Endometrium (tissue), 2 donors: ENCODE results near the gene LRRC39.
"Not testable (repeated sequence)": the region's sequence is repeated elsewhere in the genome, so short reads cannot be mapped to it uniquely, and the experiment has no call there.

Source experiments
- FAIRE-seq: peaks from 2 replicates; lab custom pipeline; 2012; peaks lifted over from hg19 to GRCh38; lab: Jason Lieb, UNC
- donor health status: control.
- donor health status: control.

The LRRC39 gene

DNA sequence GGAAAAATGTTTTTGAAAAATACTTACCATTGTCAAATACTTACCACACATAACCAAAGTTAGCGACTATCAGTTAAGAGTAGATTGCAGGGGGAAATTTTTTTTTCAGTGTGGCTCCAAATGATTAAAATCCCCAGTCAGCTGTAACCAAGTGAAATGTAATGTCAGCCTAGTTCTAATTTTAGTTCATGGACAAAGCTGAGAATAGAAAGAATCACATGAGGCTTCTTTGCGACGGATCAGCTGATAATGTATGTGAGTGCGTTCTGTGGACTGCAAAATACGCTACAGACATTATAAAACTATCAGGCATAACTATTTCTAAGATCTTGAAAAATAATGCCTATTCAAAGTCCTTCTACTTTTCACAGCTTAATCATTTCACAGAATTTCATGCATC, at the start of gene LRRC39:
TSS of gene LRRC39 (minus strand) at position 166 of the 400 bp plus-strand sequence. CDS start 9,740 bp downstream, outside the sequence.
- FAIRE-seq, result no peak

DNA sequence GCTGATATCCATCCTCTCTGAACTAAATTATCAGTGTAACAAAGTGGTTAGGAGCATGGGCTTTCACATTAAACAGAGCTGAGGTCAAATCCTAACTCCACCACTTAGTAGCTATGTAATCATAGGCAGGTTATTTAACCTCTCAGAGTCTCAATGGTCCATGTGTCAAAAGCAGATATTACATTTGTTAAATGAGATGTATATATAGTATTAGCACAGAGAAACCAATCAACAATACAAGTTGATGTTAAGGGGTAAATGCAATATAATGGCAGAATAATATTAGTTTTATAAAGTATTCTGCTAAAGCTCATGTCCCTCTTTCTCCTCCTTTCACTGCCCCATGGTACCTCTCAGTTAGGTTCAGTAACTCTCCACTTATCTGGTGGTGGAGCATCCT, 44.4 kb upstream of the LRRC39 start:
- no peak for FAIRE-seq

DNA sequence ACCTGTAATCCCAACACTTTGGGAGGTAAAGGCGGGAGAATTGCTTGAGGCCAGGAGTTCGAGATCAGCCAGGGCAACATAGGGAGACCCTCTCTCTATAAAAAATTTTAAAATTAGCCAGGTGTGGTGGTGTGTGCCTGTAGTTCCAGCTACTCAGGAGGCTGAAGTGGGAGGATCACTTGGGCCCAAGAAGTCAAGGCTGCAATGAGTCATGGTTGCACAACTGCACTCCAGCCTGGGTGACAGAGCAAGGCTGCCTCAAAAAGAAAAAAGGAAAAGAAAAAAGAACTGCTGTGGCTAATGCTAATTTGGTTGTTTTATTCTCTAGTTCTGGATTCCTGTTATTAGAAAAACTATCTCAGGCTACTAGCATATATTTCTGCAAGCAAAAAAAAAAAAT, 41.8 kb upstream of the LRRC39 start:
- no peak for FAIRE-seq

DNA sequence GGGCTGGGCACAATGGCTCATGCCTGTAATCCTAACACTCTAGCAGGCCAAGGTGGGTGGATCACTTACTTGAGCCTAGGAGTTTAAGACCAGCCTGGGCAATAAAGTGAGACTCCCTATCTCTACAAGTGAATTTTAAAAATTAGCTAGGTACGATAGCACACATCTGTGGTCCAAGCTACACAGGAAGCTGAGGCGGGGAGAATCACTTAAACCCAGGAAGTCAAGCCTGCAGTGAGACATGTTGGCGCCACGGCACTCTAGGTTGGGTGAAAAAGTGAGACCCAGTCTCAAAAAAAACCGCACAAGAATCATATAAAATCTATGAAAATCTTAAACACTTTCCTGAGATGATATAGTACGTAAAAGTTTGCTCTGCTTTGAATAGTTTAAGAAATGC, 41.4 kb upstream of the LRRC39 start:
- FAIRE-seq, result no peak

DNA sequence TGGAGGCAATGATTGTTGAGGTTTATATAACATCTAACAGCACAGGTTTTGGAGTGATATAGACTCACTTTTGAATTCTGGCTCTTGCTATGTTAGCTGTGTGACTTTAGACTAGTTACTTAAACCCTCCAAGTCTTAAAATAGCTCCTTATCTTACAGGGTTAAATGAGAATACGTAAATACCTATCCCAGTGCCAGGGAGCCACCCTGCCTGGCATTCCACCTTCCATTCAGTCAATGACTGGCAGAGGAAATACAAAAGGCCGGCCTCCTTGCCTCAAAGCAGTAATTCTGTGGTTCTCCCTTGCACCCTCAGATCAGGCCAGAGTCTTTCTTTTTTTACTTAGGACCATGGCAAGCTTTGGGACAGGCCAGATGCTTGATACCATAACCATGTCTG, 39.8 kb upstream of the LRRC39 start:
- FAIRE-seq, result no peak

DNA sequence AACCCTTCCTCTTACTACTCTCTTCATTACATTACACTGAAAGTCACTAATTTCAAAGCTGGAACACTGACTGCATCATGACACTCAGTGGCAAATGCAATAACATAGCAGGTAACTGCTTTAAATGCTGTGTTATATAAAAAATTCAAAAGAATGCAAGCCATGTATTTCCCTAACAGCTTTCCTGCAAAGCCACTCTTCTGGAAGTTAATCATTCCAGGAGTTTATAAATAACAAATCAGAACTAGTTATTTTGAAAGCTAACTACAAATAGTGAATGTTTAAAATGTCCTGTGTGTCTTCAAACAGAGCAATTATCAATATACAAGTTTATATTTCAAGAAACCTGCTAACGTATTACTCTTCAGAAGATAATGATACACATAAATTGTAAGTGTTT, 37.0 kb upstream of the LRRC39 start:
- FAIRE-seq, result no peak

DNA sequence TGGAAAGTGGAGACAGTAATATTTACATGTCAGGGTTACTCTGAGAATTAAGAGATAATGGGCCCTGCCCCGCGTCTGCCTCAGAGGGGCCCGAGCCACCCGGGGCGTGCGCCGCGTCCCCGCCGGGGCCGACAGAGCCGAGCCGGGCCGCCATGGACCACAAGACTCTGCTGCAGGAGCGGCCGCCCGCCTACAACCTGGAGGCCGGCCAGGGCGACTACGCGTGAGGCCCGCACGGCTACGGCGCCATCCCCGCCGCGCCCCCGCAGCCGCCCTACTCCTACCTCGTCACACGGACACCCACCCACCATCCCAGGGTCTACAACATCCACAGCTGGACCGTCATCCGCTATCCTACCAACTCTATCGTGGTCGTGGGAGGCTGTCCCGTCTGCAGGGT, 35.1 kb upstream of the LRRC39 start:
- no peak for FAIRE-seq

DNA sequence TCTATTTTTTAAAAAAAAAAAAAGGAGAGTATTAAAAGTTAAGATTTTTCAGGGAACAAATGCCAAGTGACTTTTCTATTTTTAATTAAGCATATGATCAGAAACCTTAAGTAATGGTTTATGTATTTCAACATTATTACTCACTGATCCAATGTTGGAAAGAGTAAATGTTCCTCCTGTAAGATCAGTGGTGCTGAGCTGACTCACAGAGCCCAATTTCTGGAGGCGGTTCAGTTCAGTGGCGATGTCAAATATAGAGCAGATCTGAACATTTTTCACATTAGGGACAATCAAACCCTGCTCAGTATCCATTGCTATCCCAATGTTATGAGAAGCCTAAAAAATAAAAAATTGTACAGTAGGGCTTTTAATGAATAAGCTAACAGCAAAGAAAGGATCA, 28.2 kb upstream of the LRRC39 start:
- FAIRE-seq, result no peak

DNA sequence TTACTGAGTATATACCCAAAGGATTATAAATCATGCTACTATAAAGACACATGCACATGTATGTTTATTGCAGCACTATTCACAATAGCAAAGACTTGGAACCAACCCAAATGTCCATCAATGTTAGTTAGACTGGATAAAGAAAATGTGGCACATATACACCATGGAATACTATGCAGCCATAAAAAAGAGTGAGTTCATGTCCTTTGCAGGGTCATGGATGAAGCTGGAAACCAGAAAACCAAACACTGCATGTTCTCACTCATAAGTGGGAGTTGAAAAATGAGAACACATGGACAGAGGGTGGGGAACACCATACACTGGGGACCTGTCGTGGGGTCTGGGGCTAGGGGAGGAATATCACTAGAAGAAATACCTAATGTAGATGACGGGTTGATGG, 27.5 kb upstream of the LRRC39 start:
- FAIRE-seq, result not testable (repeated sequence)

DNA sequence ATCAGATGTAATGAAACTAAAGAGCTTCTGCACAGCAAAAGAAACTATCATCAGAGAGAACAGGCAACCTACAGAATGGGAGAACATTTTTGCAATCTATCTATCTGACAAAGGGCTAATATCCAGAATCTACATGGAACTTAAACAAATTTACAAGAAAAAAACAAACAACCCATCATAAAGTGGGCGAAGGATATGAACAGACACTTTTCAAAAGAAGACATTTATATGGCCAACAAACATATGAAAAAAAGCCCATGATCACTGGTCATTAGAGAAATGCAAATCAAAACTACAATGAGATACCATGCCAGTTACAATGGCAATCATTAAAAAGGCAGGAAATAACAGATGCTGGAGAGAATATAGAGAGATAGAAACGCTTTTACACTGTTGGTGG, 27.0 kb upstream of the LRRC39 start:
- FAIRE-seq, result not testable (repeated sequence)

DNA sequence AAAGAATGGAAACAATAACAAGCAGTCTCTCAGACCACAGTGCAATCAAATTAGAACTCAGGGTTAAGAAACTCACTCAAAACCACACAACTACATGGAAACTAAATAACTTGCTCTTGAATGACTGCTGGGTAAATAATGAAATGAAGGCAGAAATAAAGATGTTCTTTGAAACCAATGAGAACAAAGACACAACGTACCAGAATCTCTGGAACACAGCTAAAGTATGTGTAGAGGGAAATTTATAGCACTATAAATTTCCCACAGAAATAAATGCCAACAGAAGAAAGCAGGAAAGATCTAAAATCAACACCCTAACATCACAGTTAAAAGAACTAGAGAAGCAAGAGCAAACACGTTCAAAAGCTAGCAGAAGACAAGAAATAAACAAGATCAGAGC, 24.6 kb upstream of the LRRC39 start:
- not testable (repeated sequence) for FAIRE-seq

DNA sequence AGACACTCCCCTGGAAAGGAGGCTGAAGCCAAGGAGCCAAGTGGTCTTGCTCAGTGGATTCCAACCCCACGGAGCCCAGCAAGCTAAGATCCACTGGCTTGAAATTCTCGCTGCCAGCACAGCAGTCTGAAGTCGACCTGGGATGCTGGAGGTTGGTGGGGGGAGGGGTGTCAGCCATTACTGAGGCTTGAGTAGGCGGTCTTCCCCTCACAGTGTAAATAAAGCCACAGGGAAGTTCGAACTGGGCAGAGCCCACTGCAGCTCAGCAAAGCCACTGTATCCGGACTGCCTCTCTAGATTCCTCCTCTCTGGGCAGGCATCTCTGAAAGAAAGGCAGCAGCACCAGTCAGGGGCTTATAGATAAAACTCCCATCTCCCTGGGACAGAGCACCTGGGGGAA, 22.0 kb upstream of the LRRC39 start:
- FAIRE-seq, result not testable (repeated sequence)

DNA sequence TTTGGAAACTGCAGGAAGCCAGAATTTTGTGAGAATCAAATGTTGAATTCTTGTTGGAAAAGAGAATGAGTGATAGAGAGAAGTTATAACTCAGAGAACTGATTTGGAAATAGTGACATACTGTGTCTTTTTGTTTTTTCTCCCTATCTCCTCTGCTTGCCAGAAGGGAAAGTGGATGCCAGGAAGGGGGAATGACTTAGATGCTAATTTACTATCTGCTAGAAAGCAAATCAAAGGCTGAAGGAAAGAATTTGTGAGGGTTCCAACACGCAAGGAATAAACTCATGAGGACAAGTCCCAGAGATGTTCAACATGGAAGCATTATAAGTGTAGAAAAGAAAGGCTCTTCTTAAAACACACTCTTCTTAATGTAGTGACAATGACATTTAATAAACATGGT, 20.5 kb upstream of the LRRC39 start:
- FAIRE-seq, result no peak

DNA sequence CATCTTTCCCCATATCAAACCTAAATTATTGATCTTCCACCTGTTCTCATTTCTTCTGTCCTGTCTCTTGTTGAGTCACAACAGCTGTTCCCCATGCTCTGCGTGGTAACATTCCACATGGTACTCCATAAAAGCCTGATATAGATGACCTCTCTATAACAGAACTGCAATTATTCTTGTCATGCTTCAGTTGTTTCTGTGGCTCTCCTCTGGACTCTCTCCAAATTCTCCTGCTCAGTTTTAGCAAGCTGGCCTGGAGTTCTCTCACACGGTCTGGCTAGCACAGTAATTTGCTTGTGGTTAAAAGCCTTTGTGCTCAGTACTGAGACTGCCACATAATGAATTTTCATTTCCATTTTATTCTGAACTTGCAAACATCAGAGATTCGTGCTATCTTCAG, 10.6 kb upstream of the LRRC39 start:
- FAIRE-seq, result peak; percentile 23

DNA sequence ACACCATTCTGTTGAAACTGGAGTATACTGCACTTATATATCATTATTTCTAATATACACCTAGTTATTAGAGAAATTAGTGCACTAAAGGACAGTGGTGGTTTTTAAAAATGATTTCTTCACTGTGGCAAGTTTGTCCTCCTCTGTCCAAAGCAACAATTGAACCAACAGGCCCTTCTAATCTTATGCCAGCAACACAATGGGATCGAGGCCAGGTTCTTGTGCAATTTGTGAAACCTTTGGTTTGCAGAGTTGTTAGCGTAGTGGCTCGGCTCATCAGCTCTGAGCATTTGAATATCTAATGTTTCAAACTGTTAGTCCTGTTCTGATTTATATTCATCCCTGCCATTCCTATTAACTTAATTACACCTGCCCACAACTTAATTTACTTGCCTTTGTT, 9.9 kb upstream of the LRRC39 start:
- FAIRE-seq, result no peak

DNA sequence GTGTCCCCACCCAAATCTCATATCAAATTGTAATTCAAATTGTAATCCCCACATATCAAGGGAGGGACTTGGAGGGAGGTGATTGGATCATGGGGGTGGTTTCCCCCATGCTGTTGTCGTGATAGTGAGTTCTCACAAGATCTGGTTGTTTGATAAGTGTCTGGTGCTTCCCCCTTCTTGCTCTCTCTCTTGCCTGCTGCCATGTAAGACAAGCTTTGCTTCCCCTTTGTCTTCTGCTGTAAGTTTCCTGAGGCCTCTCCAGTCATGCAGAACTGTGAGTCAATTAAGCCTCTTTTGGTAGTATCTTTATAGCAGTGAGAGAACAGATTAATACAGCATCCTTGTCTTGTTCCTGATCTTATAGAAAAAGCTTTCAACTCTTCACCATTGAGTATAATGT, 6.5 kb upstream of the LRRC39 start:
- no peak for FAIRE-seq

DNA sequence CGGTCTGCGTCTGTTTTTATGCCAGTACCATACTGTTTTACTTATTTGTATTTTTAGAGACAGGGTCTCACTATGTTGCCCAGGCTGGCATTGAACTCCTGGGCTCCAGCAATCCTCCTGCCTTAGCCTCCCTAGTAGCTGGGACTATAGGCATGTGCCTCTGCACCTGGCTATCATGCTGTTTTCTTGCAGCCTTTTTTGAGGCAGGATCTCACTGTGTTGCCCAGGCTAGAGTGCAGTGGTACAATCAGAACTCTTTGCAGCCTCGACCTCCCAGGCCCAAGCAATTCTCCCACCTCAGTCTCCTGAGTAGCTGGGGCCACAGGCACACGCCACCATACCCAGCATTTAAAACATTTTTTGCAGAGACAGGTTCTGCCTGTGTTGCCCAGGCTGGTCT, 5.3 kb upstream of the LRRC39 start:
- FAIRE-seq, result no peak

DNA sequence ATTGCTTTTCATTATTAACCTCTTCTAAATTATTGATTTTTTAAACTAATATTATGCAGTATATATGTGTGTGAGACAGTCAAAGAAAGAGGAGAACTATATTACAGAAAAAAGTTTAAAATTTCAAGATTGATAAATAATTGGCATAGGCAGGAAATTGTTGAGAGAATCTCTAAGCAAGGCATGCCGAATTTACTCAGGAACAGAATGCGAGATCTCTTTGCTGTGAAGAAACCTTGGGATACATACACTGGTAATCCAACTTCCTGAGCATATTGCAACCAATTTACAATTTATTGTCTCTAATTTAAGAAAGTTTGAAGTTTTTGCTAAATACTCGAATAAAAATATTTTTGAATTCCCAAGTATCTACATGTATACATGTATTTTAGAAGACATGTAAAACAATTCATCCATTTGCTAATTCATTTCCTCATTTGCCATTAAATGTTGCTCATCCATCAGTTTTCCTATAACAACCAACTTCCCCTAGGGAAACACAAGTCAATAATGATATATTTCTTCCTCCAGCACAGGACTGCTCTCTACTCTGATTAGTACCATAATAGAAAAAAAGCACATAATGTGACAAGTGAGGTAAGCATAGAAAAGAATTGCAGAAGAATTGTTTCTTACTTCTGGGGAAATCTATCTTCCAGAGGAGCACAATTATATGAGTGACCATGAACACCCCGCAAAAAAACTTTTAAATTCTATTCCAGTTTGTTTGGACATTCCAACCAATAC, 588 bp downstream of the LRRC39 start:
- FAIRE-seq, result no peak

DNA sequence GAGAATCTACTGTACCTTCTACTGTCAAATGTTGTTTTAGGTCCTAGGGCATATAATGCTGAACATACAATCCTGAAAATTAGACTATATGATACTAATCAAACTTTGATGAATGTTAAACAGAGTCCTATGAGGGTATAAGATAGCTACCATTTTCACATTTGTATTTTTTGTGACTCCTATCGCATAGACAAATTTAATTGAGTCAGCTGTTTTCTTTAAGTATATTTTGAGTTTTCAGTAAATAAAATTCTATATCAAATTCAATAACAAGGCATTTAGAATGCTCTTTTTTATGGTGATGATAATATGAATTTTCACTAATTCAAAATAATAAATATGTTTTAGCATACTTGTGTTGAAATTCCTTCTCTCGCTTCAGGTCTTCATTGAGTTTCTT, 10.0 kb downstream of the LRRC39 start:
- no peak for FAIRE-seq

DNA sequence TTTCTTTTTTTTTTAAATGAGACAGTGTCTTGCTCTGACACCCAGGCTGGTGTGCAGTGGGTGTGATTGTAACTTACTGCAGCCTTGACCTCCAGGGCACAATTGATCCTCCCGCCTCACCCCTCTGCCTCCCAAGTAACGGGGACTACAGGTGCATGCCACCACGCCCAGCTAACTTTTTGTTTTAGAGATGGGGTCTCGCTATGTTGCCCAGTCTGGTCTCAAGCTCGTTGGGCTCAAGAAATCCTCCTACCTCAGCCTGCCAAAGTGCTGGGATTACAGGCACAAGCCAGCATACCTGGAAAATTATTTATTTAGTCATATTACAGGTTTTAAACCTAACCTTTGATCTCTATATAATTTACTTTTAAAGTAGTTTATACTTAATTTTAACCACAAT, 13.4 kb downstream of the LRRC39 start:
- FAIRE-seq, result no peak

DNA sequence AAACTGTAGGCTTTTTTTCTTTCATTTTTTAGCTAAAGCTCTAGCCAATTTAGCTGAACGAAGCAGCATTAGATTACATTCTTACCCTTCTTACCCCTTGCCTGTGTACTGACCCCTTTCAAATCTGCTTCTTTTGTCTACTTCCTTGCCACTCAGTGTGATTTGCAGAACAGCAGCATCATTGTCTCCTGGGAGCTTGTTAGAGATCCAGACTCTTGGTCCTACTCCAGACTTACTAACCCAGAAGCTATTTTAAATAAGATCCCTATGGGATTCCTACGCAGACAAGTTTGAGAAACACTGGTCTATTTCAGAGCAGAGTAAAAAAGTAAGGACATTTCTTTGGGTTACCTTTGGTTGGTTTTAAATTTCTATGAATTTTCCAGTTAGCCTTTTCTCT, 13.8 kb downstream of the LRRC39 start:
- FAIRE-seq, result no peak

DNA sequence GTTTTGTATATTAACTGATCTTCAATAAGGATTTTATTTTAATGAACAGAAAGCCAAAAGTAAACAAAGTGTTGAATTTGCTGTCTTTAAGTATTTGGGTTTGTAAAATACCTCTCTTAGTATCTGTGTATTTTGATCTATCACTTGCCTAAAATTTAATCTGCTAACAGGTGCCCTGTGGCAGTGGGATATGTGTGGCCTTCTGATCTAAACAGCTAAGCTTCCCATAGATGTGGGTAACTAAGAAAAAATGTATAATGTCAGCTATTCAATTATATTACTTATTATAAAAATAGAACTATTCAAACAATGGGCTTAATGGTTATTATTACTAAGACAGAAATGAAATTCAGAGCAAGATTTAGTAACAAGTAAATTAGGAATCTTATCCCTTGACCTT, 15.2 kb downstream of the LRRC39 start:
- no peak for FAIRE-seq

DNA sequence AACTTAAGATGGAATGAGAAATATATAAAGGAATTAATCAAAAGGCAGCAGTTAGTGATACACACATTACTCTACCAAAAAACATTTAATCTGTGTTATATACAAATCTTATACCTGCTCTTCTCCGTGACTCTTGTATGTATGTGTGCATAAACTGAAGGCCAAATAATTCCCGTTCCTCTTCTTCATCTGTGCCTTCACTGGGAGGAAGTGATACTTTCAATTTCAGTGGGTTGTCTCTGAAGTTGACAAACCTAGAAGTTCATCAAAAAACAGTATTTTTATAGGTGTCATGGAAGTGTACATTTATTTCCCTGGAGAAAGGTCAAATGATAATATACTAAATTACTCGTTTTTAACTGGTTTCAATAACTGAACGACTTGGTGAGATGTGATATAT, 25.8 kb downstream of the LRRC39 start:
- FAIRE-seq, result no peak

DNA sequence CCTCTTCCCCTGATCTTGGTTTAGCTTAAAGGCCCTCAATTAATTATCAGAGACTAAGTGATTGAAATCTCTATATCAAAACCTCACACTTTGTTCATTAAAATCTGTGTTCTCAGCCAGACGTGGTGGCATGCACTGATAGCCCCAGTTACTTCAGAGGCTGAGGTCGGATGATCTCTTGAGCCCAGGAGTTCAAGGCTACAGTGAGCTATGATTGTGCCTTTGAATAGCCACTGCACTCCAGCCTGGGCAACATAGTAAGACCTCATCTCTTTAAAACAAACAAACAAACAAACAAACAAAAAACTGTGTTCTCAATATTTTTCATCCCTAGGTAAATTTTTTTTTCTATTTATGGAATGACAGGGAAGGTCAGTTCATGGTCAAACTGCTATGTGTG, 26.4 kb downstream of the LRRC39 start:
- no peak for FAIRE-seq

DNA sequence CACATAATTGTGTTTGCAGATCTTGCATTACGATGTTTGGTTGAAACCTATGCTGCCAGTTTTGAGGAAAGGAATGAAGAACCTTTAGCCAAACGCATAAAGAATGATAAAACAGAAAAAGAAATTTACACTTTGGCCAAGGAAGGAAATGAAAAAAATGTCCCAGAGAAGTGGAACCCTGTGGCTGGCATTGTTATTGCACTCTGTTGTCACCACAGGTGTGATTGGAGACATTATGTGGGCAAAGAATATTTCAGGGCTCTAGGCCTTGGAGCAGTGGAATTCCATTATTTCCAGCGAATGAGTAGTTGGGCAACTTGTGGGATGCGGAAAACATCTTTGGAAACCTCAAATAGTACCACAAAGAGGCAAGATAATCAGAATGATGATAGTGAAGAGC, 30.2 kb downstream of the LRRC39 start:
- no peak for FAIRE-seq
